Measurements from ENCODE around the gene SLC7A7.
"Not testable (repeated sequence)": the region's sequence is repeated elsewhere in the genome, so short reads cannot be mapped to it uniquely, and the experiment has no call there.

Gene SLC7A7

DNA sequence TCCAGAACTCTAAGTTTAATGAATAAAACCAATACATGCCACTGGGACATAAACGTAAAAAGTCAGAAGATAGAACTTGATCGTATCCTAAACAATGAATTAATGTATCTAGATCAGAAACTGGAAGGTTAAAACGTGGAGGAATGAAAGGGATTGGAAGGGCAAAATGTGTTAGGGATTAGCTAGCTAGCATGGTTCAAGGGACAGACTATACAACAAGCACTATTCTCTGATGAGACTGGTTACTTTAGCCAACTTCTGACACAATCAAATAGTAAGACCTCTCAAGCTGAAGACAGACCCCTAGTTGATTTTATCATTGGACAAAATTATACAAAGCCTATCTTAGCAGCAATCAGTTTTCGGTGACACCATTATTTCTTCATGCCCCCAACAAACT is 67.5 kb downstream of the SLC7A7 start:
- DNase-seq, result no peak

DNA sequence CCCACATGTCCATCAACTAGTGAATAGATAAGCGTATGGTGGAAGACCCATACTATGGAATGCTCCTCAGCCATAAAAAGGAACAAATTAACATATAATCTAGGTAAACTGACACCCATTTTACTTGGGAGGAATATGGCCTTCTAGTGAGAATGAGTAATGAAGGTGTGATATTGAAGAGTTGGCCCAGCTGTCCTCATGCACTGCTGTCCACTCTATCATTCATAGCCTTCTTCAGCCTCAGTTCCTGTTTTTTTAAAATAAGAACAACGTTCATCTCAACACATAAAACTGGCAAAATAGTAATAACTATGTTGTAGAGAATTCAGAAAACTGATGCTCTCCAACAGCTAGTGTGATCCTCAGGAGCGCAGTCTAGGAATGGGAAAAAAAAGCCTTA is 75.2 kb downstream of the SLC7A7 start:
- no peak for DNase-seq

GRCh38 chr14:22739423-22739822 is 75.8 kb downstream of the SLC7A7 start:
- DNase-seq, result no peak

DNA sequence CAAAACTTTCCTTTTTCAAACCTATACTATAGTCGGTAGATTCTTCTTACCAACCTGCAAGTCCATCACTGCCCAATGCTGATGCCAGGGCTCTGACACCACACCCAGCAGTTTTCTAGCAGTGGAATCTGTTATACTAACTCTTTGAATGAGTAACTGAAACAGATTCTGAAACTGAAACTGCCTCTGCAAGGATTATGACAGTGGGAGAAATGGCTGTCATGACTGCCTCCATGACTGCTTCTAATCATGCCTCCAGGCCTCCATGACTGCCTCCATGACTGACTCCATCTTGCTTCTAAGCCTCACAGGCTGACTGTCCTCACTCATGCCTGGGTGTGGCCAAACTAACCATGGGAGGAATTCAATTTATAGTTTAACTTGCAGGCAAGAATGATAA is 78.2 kb downstream of the SLC7A7 start:
- DNase-seq, result no peak

DNA sequence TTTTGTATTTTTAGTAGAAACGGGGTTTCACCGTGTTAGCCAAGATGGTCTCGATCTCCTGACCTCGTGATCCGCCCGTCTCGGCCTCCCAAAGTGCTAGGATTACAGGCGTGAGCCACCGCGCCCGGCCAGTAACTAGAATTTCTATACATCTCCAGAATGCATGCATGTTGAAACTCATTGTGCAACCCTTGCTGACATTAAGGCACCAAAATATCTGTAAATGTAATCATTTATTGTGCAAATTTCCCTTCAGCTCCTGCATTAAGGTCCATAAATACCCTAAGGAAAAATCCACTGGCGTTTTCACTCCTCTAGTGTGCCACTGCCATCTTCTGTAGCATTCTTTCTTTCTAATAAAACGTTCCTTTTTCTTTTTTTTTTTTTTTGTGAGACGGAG is 78.9 kb downstream of the SLC7A7 start:
- DNase-seq, result not testable (repeated sequence)

DNA sequence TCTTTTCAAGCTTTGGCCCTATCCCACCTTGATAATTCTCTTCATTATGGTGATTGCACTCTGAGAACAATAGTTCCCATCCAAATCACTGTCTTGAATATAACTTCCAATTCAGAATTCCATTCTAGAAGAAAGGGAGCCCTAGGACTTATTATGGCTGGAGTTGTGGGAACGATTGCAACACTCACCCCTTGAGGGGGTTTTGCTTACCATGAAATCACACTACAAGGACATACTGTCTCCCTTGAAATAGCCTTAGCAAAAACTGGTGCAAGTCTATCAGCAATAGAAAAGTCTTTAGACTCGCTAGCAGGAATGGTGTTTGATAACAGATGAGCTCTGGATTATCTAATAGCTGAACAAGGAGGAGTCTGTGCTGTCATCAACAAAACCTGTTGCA is 80.1 kb downstream of the SLC7A7 start:
- no peak for DNase-seq

GRCh38 chr14:22733829-22734228 is 81.4 kb downstream of the SLC7A7 start:
- no peak for DNase-seq

- not testable (repeated sequence) for DNase-seq
These were observed 83.2 kb downstream of the SLC7A7 start for GRCh38 chr14:22732062-22732461.

- no peak for DNase-seq
These were observed 89.2 kb downstream of the SLC7A7 start for GRCh38 chr14:22726012-22726411.

DNA sequence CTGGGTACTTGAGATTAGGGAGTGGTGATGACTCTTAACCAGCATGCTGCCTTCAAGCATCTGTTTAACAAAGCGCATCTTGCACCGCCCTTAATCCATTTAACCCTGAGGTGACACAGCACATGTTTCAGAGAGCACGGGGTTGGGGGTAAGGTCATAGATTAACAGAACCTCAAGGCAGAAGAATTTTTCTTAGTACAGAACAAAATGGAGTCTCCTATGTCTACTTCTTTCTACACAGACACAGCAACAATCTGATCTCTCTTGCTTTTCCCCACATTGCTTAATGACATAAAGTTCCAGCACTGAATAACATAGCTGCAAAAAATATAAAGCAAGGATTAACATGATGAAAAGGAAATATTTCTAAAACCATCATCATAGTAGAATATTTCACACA is 89.9 kb downstream of the SLC7A7 start:
- DNase-seq, result not testable (repeated sequence)

DNA sequence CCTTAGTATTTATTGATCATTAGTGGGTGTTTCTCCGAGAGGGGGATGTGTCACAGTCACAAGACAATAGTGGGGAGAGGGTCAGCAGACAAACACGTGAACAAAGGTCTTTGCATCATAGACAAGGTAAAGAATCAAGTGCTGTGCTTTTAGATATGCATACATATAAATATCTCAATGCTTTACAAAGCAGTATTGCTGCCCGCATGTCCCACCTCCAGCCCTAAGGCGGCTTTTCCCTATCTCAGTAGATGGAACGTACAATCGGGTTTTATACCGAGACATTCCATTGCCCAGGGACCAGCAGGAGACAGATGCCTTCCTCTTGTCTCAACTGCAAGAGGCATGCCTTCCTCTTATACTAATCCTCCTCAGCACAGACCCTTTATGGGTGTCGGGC is 90.4 kb downstream of the SLC7A7 start:
- DNase-seq, result not testable (repeated sequence)

GRCh38 chr14:22723815-22724214 is 91.4 kb downstream of the SLC7A7 start:
- no peak for DNase-seq

Data from kidney glomerular epithelial cell (primary cell).